ENCODE results near the gene APLN. TPM values are rescaled to one million over a fixed set of nuclear protein-coding genes. Genes with fewer than 3 reads are reported as not detected.
A peak's percentile ranks its signal among the peaks of the same experiment; 100 is the strongest.

APLN gene
- total and polyA plus RNA-seq, 2 donors (not counting 1 experiment from before 2014, with no cell fraction given): 0.17 to 2.4 TPM

DNA sequence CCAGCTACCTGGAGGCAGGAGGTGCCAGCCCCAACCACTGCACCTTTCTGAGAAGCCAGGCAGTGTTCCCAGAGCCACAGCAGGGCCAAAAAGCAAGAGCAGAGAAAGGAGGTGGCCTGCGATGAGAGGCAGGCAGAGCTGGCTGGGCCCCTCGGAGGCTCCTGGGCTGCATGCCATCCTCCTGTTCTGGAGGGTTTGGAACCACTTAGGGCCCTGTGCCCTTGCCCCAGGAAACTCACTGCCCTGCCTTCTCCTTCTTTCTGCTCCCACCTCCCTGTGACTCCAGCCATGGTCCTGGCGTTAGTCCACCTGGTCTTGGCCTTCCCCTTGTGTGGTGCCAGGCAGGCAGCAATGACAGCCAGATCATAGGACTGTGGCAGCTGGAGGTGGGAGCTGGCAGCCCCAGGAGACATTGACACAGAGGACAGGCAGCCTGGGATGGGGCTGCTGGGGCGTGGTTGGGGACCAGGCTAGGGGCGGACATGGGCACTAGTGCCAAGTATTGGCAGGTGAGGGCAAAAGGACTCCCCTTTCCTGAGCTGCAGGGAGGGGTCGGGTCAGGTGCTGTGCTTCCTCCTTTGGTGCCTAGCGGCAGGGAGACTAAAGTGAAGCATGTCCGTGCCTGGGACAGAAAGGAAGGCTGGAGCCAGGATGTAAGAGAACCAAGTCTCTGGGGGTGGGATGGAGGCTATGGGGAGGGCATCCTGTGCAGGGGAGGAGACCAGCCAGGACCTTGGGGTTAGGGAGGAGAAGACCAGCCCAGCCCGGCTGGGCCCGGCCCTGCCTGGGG lies 1.4 kb downstream of the APLN start:
- Histone ChIP-seq H3K9ac (ENCODE audit: insufficient read depth, low read length) (peak overlapping the region; percentile 30), H3K4me3 (replicated peaks in 1 of 4; ENCODE audit: control extremely low read depth in 1 of 4, insufficient read depth in 1 of 4, low read depth in 3 of 4, low read length in 4 of 4) (peak overlapping the region in 1 of 4 experiments; percentile 51), H2AFZ (ENCODE audit: low read length) (no peak overlapping the region), H3K27ac (ENCODE audit: insufficient read depth, low read length) (no peak overlapping the region), H3K9me3 (ENCODE audit: control insufficient read depth, insufficient read depth, low read depth, low read length) (no peaks in the 10 kb centered on the region), H3K79me2 (ENCODE audit: control insufficient read depth, insufficient read depth, low read length) (no peaks in the 10 kb centered on the region), H3K36me3 (ENCODE audit: control insufficient read depth, insufficient read depth, low read length) (no peaks in the 10 kb centered on the region), H3K27me3 (ENCODE audit: control insufficient read depth, insufficient read depth, low read length) (no peaks in the 10 kb centered on the region), H3K4me2 (ENCODE audit: extremely low read depth, insufficient read depth, low read length) (no peak overlapping the region), H4K20me1 (ENCODE audit: control insufficient read depth, extremely low read depth, insufficient read depth, low read length) (no peaks in the 10 kb centered on the region), H3K4me1 (ENCODE audit: control insufficient read depth, extremely low read depth, insufficient read depth, low read length) (no peaks in the 10 kb centered on the region)
- DNase-seq (ENCODE audit: low read depth in 2 of 2): no peak
- TF ChIP-seq EZH2 (IDR thresholded peaks at IDR 0.05; ENCODE audit: low read length, missing control alignments): no peak
- TF ChIP-seq, protein P1, sequence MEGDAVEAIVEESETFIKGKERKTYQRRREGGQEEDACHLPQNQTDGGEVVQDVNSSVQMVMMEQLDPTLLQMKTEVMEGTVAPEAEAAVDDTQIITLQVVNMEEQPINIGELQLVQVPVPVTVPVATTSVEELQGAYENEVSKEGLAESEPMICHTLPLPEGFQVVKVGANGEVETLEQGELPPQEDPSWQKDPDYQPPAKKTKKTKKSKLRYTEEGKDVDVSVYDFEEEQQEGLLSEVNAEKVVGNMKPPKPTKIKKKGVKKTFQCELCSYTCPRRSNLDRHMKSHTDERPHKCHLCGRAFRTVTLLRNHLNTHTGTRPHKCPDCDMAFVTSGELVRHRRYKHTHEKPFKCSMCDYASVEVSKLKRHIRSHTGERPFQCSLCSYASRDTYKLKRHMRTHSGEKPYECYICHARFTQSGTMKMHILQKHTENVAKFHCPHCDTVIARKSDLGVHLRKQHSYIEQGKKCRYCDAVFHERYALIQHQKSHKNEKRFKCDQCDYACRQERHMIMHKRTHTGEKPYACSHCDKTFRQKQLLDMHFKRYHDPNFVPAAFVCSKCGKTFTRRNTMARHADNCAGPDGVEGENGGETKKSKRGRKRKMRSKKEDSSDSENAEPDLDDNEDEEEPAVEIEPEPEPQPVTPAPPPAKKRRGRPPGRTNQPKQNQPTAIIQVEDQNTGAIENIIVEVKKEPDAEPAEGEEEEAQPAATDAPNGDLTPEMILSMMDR (conservative IDR thresholded peaks at IDR 0.05 in 1 of 2, IDR thresholded peaks at IDR 0.05 in 1 of 2; ENCODE audit: low read depth in 1 of 2, low read length in 2 of 2): no peak

DNA sequence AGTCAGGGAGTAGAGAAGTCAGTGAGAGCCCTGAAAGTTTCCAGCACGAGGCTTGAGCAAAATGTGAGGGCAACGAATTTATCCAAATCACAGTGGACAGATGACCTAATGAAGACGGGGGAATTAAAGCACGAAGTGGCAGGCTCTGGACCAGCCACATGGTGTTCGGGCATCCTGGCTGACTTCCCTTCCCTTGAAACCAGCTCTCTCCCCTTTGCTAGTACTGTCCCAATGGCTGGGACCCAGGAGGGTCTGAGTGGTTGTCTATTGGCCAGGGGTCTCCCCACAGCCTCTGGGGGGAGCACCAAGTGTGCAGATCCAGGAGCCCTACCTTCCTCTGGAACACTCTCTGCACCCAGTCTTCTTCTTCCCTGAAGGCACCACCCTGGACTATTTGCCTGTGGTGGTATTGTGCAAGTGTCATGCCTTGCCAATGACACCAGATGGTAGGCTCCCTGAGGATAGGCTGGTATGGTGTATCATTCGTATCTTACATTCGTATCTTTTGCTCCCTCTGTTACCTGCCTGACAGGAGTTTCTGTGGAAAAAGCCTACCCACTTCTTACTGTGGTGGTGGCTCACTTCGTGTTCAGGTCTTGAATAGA lies 2.1 kb downstream of the APLN start:
- TF ChIP-seq, protein P1 (conservative IDR thresholded peaks at IDR 0.05 in 1 of 2, IDR thresholded peaks at IDR 0.05 in 1 of 2; ENCODE audit: low read depth in 1 of 2, low read length in 2 of 2): no peak
- Histone ChIP-seq H3K4me1 (ENCODE audit: control insufficient read depth, extremely low read depth, insufficient read depth, low read length) (no peaks in the 10 kb centered on the region), H3K4me2 (ENCODE audit: extremely low read depth, insufficient read depth, low read length) (no peak overlapping the region), H3K36me3 (ENCODE audit: control insufficient read depth, insufficient read depth, low read length) (no peaks in the 10 kb centered on the region), H3K27me3 (ENCODE audit: control insufficient read depth, insufficient read depth, low read length) (no peaks in the 10 kb centered on the region), H3K79me2 (ENCODE audit: control insufficient read depth, insufficient read depth, low read length) (no peaks in the 10 kb centered on the region), H3K4me3 (replicated peaks in 1 of 4; ENCODE audit: control extremely low read depth in 1 of 4, insufficient read depth in 1 of 4, low read depth in 3 of 4, low read length in 4 of 4) (no peak overlapping the region), H4K20me1 (ENCODE audit: control insufficient read depth, extremely low read depth, insufficient read depth, low read length) (no peaks in the 10 kb centered on the region), H3K27ac (ENCODE audit: insufficient read depth, low read length) (no peak overlapping the region), H3K9ac (ENCODE audit: insufficient read depth, low read length) (no peak overlapping the region), H2AFZ (ENCODE audit: low read length) (no peak overlapping the region), H3K9me3 (ENCODE audit: control insufficient read depth, insufficient read depth, low read depth, low read length) (no peaks in the 10 kb centered on the region)
- DNase-seq (ENCODE audit: low read depth in 2 of 2): no peak

DNA sequence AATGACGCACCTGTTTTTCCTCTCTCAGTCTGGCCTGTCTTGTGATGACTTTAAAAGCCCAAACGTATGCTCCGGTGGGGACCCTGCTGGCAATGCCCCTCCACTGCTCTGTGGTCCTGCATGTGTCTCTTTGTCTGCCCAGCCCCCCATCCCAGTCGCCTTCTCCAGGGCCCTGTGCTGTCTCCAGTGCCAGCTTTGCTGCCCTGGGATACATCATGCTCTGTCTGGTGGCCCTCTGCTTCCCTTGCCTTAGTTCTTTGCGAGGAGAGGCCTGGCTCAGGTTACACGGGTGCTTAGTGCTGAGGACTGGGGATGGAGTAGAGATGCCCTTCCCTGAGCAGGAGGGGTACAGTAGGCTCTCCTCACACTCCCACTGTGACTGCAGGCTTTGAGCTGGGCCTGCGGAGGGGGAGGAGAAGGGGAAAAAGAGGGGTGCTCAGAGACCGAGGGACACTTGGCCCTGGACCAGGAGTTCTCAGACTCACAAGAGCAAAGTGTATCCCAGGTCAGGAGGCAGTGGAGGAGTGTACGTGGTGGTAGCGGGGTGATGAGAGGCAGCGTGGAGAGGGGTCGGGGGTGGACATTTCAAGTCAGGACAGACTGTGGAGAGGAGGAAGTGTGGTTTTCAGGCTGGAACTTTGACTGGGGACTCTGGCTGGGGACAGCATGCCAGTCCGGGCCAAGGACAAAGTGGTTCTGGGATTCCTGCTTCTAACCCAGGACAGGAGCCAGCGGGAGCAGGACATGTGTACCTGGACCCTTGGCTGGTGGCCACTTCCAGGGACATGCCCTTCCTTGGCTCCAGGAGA lies 2.8 kb downstream of the APLN start:
- Histone ChIP-seq H3K9me3 (ENCODE audit: control insufficient read depth, insufficient read depth, low read depth, low read length) (no peaks in the 10 kb centered on the region), H4K20me1 (ENCODE audit: control insufficient read depth, extremely low read depth, insufficient read depth, low read length) (no peaks in the 10 kb centered on the region), H3K4me2 (ENCODE audit: extremely low read depth, insufficient read depth, low read length) (no peak overlapping the region), H2AFZ (ENCODE audit: low read length) (no peak overlapping the region), H3K4me1 (ENCODE audit: control insufficient read depth, extremely low read depth, insufficient read depth, low read length) (no peaks in the 10 kb centered on the region), H3K27ac (ENCODE audit: insufficient read depth, low read length) (no peak overlapping the region), H3K27me3 (ENCODE audit: control insufficient read depth, insufficient read depth, low read length) (no peaks in the 10 kb centered on the region), H3K79me2 (ENCODE audit: control insufficient read depth, insufficient read depth, low read length) (no peaks in the 10 kb centered on the region), H3K4me3 (replicated peaks in 1 of 4; ENCODE audit: control extremely low read depth in 1 of 4, insufficient read depth in 1 of 4, low read depth in 3 of 4, low read length in 4 of 4) (no peak overlapping the region), H3K36me3 (ENCODE audit: control insufficient read depth, insufficient read depth, low read length) (no peaks in the 10 kb centered on the region), H3K9ac (ENCODE audit: insufficient read depth, low read length) (no peak overlapping the region)
- no peak for DNase-seq (ENCODE audit: low read depth in 2 of 2)
- TF ChIP-seq, protein P1 (conservative IDR thresholded peaks at IDR 0.05 in 1 of 2, IDR thresholded peaks at IDR 0.05 in 1 of 2; ENCODE audit: low read depth in 1 of 2, low read length in 2 of 2): no peak
- TF ChIP-seq EZH2 (IDR thresholded peaks at IDR 0.05; ENCODE audit: low read length, missing control alignments): no peak

All from fibroblast of lung (primary cell).